ENCODE results near the gene BRD4. TPM values are rescaled to one million over a fixed set of nuclear protein-coding genes. Genes with fewer than 3 reads are reported as not detected.

BRD4 gene
- polyA plus RNA-seq, 1 donor from 2014 or later, result 3.6 TPM

DNA sequence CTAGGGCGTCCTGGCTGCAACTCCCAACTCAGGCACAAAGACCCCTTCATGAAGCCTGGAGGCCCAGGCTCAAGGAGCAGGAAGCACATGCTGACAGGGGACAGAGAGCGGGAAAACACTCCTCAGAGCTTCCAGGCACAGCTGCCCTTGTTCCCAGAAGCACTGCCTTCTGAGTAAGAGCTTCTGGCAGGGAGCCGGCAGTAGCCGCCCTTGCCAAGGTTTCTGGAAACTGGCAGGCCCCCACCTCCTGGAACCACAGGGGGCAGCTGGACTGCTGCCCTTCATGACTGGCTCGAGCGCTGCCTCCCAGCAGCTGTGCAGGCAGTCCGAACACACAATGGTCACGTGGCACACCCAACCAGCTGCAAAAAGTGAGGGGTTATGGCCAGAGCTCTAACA lies 66.5 kb downstream of the BRD4 start:
- Histone ChIP-seq H4K20me1 (ENCODE audit: insufficient read depth) (peaks cover 7% of the 10 kb centered on the region), H3K9me3 (ENCODE audit: low read length) (no peaks in the 10 kb centered on the region), H3K4me2 (ENCODE audit: low read length) (no peak overlapping the region), H3K4me3 (ENCODE audit: low read length) (no peak overlapping the region), H3F3A (ENCODE audit: insufficient read depth, low read length, poor library complexity, severe bottlenecking) (no peaks in the 10 kb centered on the region), H2AFZ (ENCODE audit: low read depth, low read length) (no peak overlapping the region), H3K36me3 (ENCODE audit: insufficient read depth, low read length) (no peaks in the 10 kb centered on the region), H3K9ac (ENCODE audit: low read length) (no peak overlapping the region), H3K9me2 (ENCODE audit: insufficient read depth, low read length) (no peaks in the 10 kb centered on the region), H3K27ac (ENCODE audit: low read length) (no peak overlapping the region), H3K27me3 (ENCODE audit: insufficient read depth, low read depth, low read length) (no peaks in the 10 kb centered on the region), H3K79me2 (replicated peaks; ENCODE audit: insufficient read depth, low read length) (peaks cover 20% of the 10 kb centered on the region)
- TF ChIP-seq EP300 (conservative IDR thresholded peaks at IDR 0.05; ENCODE audit: poor library complexity, severe bottlenecking) (no peak), RAD21 (conservative IDR thresholded peaks at IDR 0.05) (no peak), MXI1 (conservative IDR thresholded peaks at IDR 0.05; ENCODE audit: poor library complexity, severe bottlenecking) (no peak), SMC3 (conservative IDR thresholded peaks at IDR 0.05; ENCODE audit: poor library complexity) (no peak), TAF1 (IDR thresholded peaks at IDR 0.05; ENCODE audit: low read depth) (no peak), EZH2 (IDR thresholded peaks at IDR 0.05; ENCODE audit: borderline replicate concordance, insufficient read depth, low read length, poor library complexity, severe bottlenecking) (no peak), POLR2AphosphoS5 (IDR thresholded peaks at IDR 0.05) (no peak)
- TF ChIP-seq, protein P1, sequence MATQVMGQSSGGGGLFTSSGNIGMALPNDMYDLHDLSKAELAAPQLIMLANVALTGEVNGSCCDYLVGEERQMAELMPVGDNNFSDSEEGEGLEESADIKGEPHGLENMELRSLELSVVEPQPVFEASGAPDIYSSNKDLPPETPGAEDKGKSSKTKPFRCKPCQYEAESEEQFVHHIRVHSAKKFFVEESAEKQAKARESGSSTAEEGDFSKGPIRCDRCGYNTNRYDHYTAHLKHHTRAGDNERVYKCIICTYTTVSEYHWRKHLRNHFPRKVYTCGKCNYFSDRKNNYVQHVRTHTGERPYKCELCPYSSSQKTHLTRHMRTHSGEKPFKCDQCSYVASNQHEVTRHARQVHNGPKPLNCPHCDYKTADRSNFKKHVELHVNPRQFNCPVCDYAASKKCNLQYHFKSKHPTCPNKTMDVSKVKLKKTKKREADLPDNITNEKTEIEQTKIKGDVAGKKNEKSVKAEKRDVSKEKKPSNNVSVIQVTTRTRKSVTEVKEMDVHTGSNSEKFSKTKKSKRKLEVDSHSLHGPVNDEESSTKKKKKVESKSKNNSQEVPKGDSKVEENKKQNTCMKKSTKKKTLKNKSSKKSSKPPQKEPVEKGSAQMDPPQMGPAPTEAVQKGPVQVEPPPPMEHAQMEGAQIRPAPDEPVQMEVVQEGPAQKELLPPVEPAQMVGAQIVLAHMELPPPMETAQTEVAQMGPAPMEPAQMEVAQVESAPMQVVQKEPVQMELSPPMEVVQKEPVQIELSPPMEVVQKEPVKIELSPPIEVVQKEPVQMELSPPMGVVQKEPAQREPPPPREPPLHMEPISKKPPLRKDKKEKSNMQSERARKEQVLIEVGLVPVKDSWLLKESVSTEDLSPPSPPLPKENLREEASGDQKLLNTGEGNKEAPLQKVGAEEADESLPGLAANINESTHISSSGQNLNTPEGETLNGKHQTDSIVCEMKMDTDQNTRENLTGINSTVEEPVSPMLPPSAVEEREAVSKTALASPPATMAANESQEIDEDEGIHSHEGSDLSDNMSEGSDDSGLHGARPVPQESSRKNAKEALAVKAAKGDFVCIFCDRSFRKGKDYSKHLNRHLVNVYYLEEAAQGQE (IDR thresholded peaks at IDR 0.05; ENCODE audit: borderline replicate concordance), result no peak
- TF ChIP-seq, protein P2, sequence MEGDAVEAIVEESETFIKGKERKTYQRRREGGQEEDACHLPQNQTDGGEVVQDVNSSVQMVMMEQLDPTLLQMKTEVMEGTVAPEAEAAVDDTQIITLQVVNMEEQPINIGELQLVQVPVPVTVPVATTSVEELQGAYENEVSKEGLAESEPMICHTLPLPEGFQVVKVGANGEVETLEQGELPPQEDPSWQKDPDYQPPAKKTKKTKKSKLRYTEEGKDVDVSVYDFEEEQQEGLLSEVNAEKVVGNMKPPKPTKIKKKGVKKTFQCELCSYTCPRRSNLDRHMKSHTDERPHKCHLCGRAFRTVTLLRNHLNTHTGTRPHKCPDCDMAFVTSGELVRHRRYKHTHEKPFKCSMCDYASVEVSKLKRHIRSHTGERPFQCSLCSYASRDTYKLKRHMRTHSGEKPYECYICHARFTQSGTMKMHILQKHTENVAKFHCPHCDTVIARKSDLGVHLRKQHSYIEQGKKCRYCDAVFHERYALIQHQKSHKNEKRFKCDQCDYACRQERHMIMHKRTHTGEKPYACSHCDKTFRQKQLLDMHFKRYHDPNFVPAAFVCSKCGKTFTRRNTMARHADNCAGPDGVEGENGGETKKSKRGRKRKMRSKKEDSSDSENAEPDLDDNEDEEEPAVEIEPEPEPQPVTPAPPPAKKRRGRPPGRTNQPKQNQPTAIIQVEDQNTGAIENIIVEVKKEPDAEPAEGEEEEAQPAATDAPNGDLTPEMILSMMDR (IDR thresholded peaks at IDR 0.05; ENCODE audit: poor library complexity, severe bottlenecking), result no peak

DNA sequence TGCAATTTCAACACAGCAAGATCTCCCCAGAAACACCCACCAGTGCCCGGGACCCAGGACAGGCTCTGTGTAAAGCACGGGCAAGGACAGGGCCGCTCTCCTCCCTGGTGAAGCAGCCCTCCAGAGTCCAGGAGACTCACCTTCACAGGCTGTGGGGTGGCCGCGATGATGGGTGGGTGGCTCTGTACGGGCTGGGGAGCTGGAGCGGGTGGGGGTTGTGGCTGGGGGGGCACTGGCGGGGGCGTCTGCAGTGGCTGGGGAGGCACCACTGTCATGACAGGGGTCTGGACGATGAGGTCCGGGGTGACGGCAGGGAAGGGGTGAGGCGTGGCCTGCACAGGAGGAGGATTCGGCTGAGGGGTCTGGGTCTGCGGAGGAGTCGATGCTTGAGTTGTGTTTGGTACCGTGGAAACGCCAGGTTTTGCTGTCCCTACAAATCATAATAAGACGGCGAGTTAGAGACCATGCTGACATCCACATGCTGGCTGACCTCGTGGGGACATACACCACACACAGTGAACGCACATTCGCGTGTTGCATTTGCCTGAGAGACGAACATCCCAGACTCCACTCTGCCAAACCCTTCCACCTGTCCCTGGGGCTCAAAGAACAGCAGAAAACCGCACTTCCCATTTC lies 67.0 kb downstream of the BRD4 start:
- H2AFZ ChIP-seq (ENCODE audit: low read depth, low read length), result no peak overlapping the region
- no peak overlapping the region for H3K4me2 ChIP-seq (ENCODE audit: low read length)
- no peak overlapping the region for H3K9ac ChIP-seq (ENCODE audit: low read length)
- TF ChIP-seq, protein P2 (IDR thresholded peaks at IDR 0.05; ENCODE audit: poor library complexity, severe bottlenecking), result no peak
- TF ChIP-seq, protein P1 (IDR thresholded peaks at IDR 0.05; ENCODE audit: borderline replicate concordance), result no peak
- TF ChIP-seq RAD21 (conservative IDR thresholded peaks at IDR 0.05) (no peak), TAF1 (IDR thresholded peaks at IDR 0.05; ENCODE audit: low read depth) (no peak), SMC3 (conservative IDR thresholded peaks at IDR 0.05; ENCODE audit: poor library complexity) (no peak), EP300 (conservative IDR thresholded peaks at IDR 0.05; ENCODE audit: poor library complexity, severe bottlenecking) (no peak), POLR2AphosphoS5 (IDR thresholded peaks at IDR 0.05) (no peak)
- no peaks in the 10 kb centered on the region for H3F3A ChIP-seq (ENCODE audit: insufficient read depth, low read length, poor library complexity, severe bottlenecking)
- H3K27me3 ChIP-seq (ENCODE audit: insufficient read depth, low read depth, low read length), result no peaks in the 10 kb centered on the region
- peaks cover 7% of the 10 kb centered on the region for H4K20me1 ChIP-seq (ENCODE audit: insufficient read depth)
- no peaks in the 10 kb centered on the region for H3K36me3 ChIP-seq (ENCODE audit: insufficient read depth, low read length)
- H3K79me2 ChIP-seq (replicated peaks; ENCODE audit: insufficient read depth, low read length), result peaks cover 20% of the 10 kb centered on the region
- H3K4me3 ChIP-seq (ENCODE audit: low read length), result no peak overlapping the region
- H3K9me3 ChIP-seq (ENCODE audit: low read length), result no peaks in the 10 kb centered on the region
- no peak overlapping the region for H3K27ac ChIP-seq (ENCODE audit: low read length)
- H3K9me2 ChIP-seq (ENCODE audit: insufficient read depth, low read length), result no peaks in the 10 kb centered on the region

Measured in neural cell (in vitro differentiated cells).